Endothelial cell of umbilical vein (primary cell): ENCODE results near the gene HSD17B14. TPM values are rescaled to one million over a fixed set of nuclear protein-coding genes. Genes with fewer than 3 reads are reported as not detected.

Experiments used
- BruUV-seq: library from RNA; stranded (reverse); fragments of 400-500 nt; replicated peaks from 2 replicates; lab custom pipeline; 2021; lab: Mats Ljungman, UMichigan
- CTCF ChIA-PET: fragments of 300-600, 350-600 bp; sonication (Branson Sonifier 250); formaldehyde crosslinking; loops from one replicate; lab custom pipeline; 2021; ENCODE audit warnings: antibody characterized with exemption, inconsistent platforms; lab: Charles Lee
- POLR2A ChIA-PET: fragments of 300-600, 350-600 bp; sonication (Branson Sonifier 250); formaldehyde crosslinking; loops from one replicate; lab custom pipeline; 2021; ENCODE audit warnings: antibody characterized with exemption, inconsistent platforms; lab: Charles Lee
- DNase-seq: peaks from one replicate; pipeline ENCODE4 v3.0.0-alpha.2; 2011; ENCODE audit warnings: low read depth, low spot score
- FAIRE-seq: peaks from 2 replicates; lab custom pipeline; 2011; peaks lifted over from hg19 to GRCh38; lab: Jason Lieb, UNC
- H2AFZ ChIP-seq: 2 replicates; pipeline ENCODE4 v1.6.0; 2012; ENCODE audit warnings: low read depth, low read length, control low read depth, inconsistent platforms
- H3K27ac ChIP-seq: 2 replicates; pipeline ENCODE4 v1.5.1; 2011; ENCODE audit warnings: low read depth, mild to moderate bottlenecking, control low read depth, low read length, moderate library complexity; ENCODE audit not compliant: insufficient read depth
- H3K27me3 ChIP-seq, 2 experiments: 2 replicates each; pipeline versions ENCODE4 v1.6.0 to v1.6.1; 2011; ENCODE audit warnings: low read length in 2 of 2, mixed read lengths in 1 of 2; ENCODE audit not compliant: control insufficient read depth in 2 of 2, insufficient read depth in 2 of 2
- H3K36me3 ChIP-seq, 2 experiments: 2 replicates in 1 of 2; 3 replicates in 1 of 2; pipeline ENCODE4 v1.5.1; 2011; ENCODE audit warnings: low read length in 2 of 2, mild to moderate bottlenecking in 1 of 2, moderate library complexity in 1 of 2; ENCODE audit not compliant: control insufficient read depth in 2 of 2, insufficient read depth in 2 of 2; ENCODE audit errors: extremely low read depth in 1 of 2
- H3K4me1 ChIP-seq: 3 replicates; pipeline ENCODE4 v1.5.1; 2011; ENCODE audit warnings: mild to moderate bottlenecking, low read length; ENCODE audit not compliant: control insufficient read depth, insufficient read depth; ENCODE audit errors: extremely low read depth
- H3K4me2 ChIP-seq: 2 replicates; pipeline ENCODE4 v1.6.1; 2011; ENCODE audit warnings: low read length, control low read depth, mixed read lengths; ENCODE audit not compliant: insufficient read depth
- H3K4me3 ChIP-seq, 3 experiments: fragments of 200-600 bp in 1 of 3; sonication (generic), shearing (Covaris generic) in 1 of 3; replicated peaks in 1 of 3; 2 replicates each; pipeline ENCODE4 v1.5.1; 2011 to 2016; ENCODE audit warnings: control low read depth in 3 of 3, low read length in 3 of 3, mild to moderate bottlenecking in 2 of 3, inconsistent platforms in 1 of 3, low read depth in 1 of 3, moderate library complexity in 1 of 3; ENCODE audit not compliant: insufficient read depth in 1 of 3
- H3K79me2 ChIP-seq: 2 replicates; pipeline ENCODE4 v1.6.0; 2012; ENCODE audit warnings: low read length, inconsistent platforms; ENCODE audit not compliant: control insufficient read depth, insufficient read depth
- H3K9ac ChIP-seq: replicated peaks from 2 replicates; pipeline ENCODE3; 2011; ENCODE audit warnings: low read length, control low read depth; ENCODE audit not compliant: insufficient read depth; ENCODE audit errors: extremely low read depth
- H3K9me1 ChIP-seq: replicated peaks from 3 replicates; pipeline ENCODE4 v1.6.0; 2011; ENCODE audit warnings: mild to moderate bottlenecking, low read length; ENCODE audit not compliant: control insufficient read depth, insufficient read depth; ENCODE audit errors: extremely low read depth
- H3K9me3 ChIP-seq: replicated peaks from 2 replicates; pipeline ENCODE4 v1.5.1; 2012; ENCODE audit warnings: low read length, inconsistent platforms; ENCODE audit not compliant: control insufficient read depth, insufficient read depth
- H4K20me1 ChIP-seq: replicated peaks from 2 replicates; pipeline ENCODE3; 2011; ENCODE audit warnings: mild to moderate bottlenecking, low read length; ENCODE audit not compliant: control insufficient read depth, insufficient read depth; ENCODE audit errors: extremely low read depth
- EZH2 ChIP-seq: IDR thresholded peaks from 2 replicates; pipeline ENCODE4 v1.6.1; 2012; ENCODE audit warnings: borderline replicate concordance, low read depth, mild to moderate bottlenecking, moderate library complexity, low read length, inconsistent platforms; ENCODE audit not compliant: severe bottlenecking
- FOS ChIP-seq: IDR thresholded peaks from 2 replicates; pipeline ENCODE4 v1.6.1; 2011; ENCODE audit warnings: mild to moderate bottlenecking, low read length, moderate library complexity, borderline replicate concordance; ENCODE audit not compliant: insufficient read depth
- GATA2 ChIP-seq: IDR thresholded peaks from 2 replicates; pipeline ENCODE4 v1.7.0; 2011; ENCODE audit warnings: low read depth, mild to moderate bottlenecking, moderate library complexity, mixed read lengths, low read length; ENCODE audit not compliant: insufficient read length, insufficient read depth
- JUN ChIP-seq: IDR thresholded peaks from 2 replicates; pipeline ENCODE4 v1.6.1; 2011; ENCODE audit warnings: borderline replicate concordance, low read depth; ENCODE audit not compliant: insufficient read length, insufficient read depth
- MYC ChIP-seq: IDR thresholded peaks from one replicate; pipeline ENCODE4 v1.6.1; 2011; ENCODE audit warnings: mild to moderate bottlenecking, low read depth, low read length
- POLR2A ChIP-seq: IDR thresholded peaks from 2 replicates; pipeline ENCODE4 v1.6.1; 2012; ENCODE audit warnings: low read depth, mild to moderate bottlenecking, control low read depth, low read length
- POLR2AphosphoS5 ChIP-seq: IDR thresholded peaks from 2 replicates; pipeline ENCODE4 v1.6.1; 2012; ENCODE audit warnings: low read depth, mild to moderate bottlenecking, control low read depth, low read length, moderate library complexity; ENCODE audit not compliant: insufficient read depth
- dilution Hi-C: fragments of 300-500 bp; cut with MboI; formaldehyde crosslinking; loops from one replicate; pipeline ENCODE4 v1.15.0; 2019; ENCODE audit warnings: low sequenced_read_pairs; ENCODE audit not compliant: extremely low pct_ligation_motif_present
- intact Hi-C: fragments of 100-400 bp; cut with micrococcal nuclease; formaldehyde crosslinking; loops from one replicate; pipeline ENCODE4 v1.10.0; 2022
- polyA plus RNA-seq, 4 experiments: library from polyadenylated mRNA; depleted of rRNA in 3 of 4; stranded (reverse) in 3 of 4; unstranded in 1 of 4; fragments of >200 nt; gene quantifications; 2 replicates each; pipeline versions ENCODE4 v1.2.1 to v1.2.3, GENCODE V29; 2011 to 2012; ENCODE audit warnings: missing spikeins in 1 of 4
- total RNA-seq: library from RNA; stranded (reverse); gene quantifications from 2 replicates; pipeline ENCODE4 v1.2.3, GENCODE V29; 2021
- TF ChIP-seq, protein P1 (sequence below): IDR thresholded peaks from 2 replicates; pipeline ENCODE4 v1.6.1; 2011; ENCODE audit not compliant: insufficient read depth, insufficient read length
- TF ChIP-seq, protein P2 (sequence below), 2 donors: IDR thresholded peaks; 1 replicate in 1 of 2; 2 replicates in 1 of 2; pipeline ENCODE4 v1.5.1; 2011; ENCODE audit warnings: low read length in 2 of 2, mild to moderate bottlenecking in 2 of 2, moderate library complexity in 2 of 2, control low read depth in 1 of 2, inconsistent platforms in 1 of 2, low read depth in 1 of 2; ENCODE audit not compliant: insufficient read depth in 1 of 2; ENCODE audit errors: extremely low read depth in 1 of 2

Gene HSD17B14
- total and polyA plus RNA-seq, 2 donors (not counting 3 experiments of a cell fraction or from before 2014, with no cell fraction given) = 20.9 to 46.3 TPM

DNA sequence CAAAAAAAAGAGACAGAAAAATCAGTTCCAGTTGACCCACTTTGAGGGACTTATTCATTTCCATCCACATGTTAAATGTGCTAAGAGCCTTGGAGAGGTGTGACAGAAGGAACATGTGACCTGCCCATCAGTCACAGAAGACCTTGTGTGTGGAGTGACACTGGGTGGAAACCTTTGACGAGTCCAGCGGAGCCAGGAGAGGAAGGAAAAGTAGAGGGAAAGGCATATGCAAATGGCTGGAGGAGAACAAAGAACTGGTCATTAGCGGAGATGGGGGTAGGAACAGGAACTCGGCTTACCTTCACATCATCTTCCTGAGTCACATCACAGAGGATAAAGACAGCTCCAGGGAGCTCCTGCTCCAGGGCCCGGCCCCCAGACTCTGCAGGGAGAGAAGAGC is 2.3 kb downstream of the HSD17B14 start:
- CTCF ChIA-PET = no interaction called here
- no peaks in the 10 kb centered on the region for H3K79me2 ChIP-seq
- no peaks in the 10 kb centered on the region for H3K9me3 ChIP-seq
- H3K4me1 ChIP-seq = peaks cover 5% of the 10 kb centered on the region
- peaks cover 0 to 4% of the 10 kb centered on the region in 2 experiments for H3K36me3 ChIP-seq
- dilution Hi-C loops = no loop called here
- H3K4me3 ChIP-seq = no peak overlapping the region
- no peaks in the 10 kb centered on the region for H3K9me1 ChIP-seq
- intact Hi-C loops = no loop called here
- no peak overlapping the region for H3K4me2 ChIP-seq
- DNase-seq (no peak), FAIRE-seq (no peak)
- POLR2A ChIA-PET = no interaction called here
- no peak overlapping the region for H3K27ac ChIP-seq
- no peak overlapping the region for H2AFZ ChIP-seq
- TF ChIP-seq EZH2 (no peak), POLR2A (no peak), JUN (no peak), GATA2 (no peak), MYC (no peak), FOS (no peak), POLR2AphosphoS5 (no peak)
- TF ChIP-seq, protein P1, sequence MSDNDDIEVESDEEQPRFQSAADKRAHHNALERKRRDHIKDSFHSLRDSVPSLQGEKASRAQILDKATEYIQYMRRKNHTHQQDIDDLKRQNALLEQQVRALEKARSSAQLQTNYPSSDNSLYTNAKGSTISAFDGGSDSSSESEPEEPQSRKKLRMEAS = no peak
- TF ChIP-seq, protein P2, sequence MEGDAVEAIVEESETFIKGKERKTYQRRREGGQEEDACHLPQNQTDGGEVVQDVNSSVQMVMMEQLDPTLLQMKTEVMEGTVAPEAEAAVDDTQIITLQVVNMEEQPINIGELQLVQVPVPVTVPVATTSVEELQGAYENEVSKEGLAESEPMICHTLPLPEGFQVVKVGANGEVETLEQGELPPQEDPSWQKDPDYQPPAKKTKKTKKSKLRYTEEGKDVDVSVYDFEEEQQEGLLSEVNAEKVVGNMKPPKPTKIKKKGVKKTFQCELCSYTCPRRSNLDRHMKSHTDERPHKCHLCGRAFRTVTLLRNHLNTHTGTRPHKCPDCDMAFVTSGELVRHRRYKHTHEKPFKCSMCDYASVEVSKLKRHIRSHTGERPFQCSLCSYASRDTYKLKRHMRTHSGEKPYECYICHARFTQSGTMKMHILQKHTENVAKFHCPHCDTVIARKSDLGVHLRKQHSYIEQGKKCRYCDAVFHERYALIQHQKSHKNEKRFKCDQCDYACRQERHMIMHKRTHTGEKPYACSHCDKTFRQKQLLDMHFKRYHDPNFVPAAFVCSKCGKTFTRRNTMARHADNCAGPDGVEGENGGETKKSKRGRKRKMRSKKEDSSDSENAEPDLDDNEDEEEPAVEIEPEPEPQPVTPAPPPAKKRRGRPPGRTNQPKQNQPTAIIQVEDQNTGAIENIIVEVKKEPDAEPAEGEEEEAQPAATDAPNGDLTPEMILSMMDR (IDR thresholded peaks at IDR 0.05; ENCODE audit: extremely low read depth in 1 of 2, insufficient read depth in 1 of 2, low read depth in 1 of 2, low read length in 2 of 2) = no peak
- BruUV-seq = no TSS peak
- no peaks in the 10 kb centered on the region for H3K27me3 ChIP-seq
- H3K9ac ChIP-seq = no peak overlapping the region
- H4K20me1 ChIP-seq = no peaks in the 10 kb centered on the region
